Cardiac fibroblast (primary cell): Measurements from ENCODE around the gene ABCD3.
A peak's percentile ranks its signal among the peaks of the same experiment; 100 is the strongest.

Source experiments
- DNase-seq, 2 donors: peaks; one replicate each; pipeline versions ENCODE4 v3.0.0 to v3.0.0-alpha.2; 2010; ENCODE audit warnings: low read depth in 2 of 2
- H3K4me3 ChIP-seq, 2 donors: replicated peaks in 1 of 2; 1 replicate in 1 of 2; 2 replicates in 1 of 2; pipeline ENCODE4 v1.5.1; 2011; ENCODE audit warnings: low read depth in 2 of 2, low read length in 2 of 2, mild to moderate bottlenecking in 2 of 2, moderate library complexity in 1 of 2
- TF ChIP-seq, protein P1 (sequence below): IDR thresholded peaks from one replicate; pipeline ENCODE4 v1.5.1; 2011; ENCODE audit warnings: low read depth, mild to moderate bottlenecking, low read length, inconsistent platforms

The ABCD3 gene

DNA sequence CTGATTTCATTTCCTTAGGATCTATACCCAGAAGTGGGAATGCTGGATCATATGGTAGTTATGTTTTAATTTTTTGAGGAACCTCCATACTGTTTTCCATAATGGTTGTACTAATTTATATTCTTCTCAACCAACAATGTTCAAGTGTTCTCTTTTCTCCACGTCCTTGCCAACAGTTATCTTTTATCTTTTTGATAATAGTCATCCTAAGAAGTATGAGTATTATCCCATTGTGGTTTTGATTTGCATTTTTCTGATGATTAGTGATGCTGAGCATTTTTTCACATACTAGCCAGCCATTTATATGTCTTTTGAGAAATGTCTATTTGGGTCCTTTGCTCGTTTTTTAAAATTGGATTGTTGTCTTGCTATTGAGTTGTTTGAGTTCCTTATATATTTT is 38.5 kb downstream of the ABCD3 start:
- DNase-seq = no peak
- TF ChIP-seq, protein P1, sequence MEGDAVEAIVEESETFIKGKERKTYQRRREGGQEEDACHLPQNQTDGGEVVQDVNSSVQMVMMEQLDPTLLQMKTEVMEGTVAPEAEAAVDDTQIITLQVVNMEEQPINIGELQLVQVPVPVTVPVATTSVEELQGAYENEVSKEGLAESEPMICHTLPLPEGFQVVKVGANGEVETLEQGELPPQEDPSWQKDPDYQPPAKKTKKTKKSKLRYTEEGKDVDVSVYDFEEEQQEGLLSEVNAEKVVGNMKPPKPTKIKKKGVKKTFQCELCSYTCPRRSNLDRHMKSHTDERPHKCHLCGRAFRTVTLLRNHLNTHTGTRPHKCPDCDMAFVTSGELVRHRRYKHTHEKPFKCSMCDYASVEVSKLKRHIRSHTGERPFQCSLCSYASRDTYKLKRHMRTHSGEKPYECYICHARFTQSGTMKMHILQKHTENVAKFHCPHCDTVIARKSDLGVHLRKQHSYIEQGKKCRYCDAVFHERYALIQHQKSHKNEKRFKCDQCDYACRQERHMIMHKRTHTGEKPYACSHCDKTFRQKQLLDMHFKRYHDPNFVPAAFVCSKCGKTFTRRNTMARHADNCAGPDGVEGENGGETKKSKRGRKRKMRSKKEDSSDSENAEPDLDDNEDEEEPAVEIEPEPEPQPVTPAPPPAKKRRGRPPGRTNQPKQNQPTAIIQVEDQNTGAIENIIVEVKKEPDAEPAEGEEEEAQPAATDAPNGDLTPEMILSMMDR = no peak
- H3K4me3 ChIP-seq = no peak overlapping the region

DNA sequence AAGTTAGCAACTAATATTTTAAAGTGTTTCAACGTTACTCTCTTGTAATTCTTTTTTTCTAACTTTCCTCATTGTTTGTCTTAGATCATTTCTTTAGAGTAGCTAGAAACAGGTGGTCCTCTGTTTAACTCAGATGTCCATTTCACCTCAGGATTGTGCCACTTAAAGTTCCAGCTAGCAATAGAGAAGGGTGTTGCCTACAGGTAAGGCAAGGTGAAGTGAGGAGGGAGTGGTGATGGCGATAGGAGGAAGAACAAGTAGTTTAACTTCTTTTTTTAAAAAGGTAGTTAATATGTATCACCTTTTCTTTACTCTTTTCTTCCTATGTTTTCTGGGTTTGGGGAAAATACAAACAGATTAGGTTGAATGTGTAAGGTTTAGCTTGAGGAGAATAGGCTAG is 44.4 kb downstream of the ABCD3 start:
- no peak for DNase-seq
- TF ChIP-seq, protein P1 = no peak
- no peak overlapping the region for H3K4me3 ChIP-seq

GRCh38 chr1:94463056-94463764 is 45.0 kb downstream of the ABCD3 start:
- no peak for DNase-seq
- H3K4me3 ChIP-seq = no peak overlapping the region
- TF ChIP-seq, protein P1 = no peak

DNA sequence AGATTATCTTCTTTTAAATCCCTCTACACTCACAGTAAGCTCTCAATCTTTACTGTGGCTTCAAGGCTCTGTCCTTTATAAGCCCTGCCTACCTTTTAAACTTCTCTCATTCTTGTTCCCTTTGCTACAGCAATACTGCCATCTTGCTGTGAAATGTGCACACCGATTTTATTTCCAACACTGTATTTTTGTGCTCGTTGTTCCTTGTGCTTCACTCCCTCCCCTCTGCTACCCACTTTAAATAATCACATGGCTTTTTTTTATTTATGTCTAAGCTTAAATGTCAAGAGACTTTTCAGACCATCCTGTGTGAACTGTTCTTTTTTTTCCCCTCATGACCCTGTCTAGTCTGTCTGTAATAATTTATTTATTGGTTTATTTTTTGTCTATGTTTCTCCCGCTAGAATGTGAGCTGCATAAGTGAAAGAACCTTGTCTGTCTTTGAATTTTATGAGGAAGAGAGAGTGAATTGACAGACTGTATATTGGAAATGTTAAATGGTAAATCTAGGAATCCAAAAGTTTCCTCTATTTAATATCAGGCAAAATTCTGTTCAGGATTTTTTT is 45.7 kb downstream of the ABCD3 start:
- DNase-seq = peak; percentile 76 to 79
- TF ChIP-seq, protein P1 = peak; percentile 64
- no peak overlapping the region for H3K4me3 ChIP-seq

DNA sequence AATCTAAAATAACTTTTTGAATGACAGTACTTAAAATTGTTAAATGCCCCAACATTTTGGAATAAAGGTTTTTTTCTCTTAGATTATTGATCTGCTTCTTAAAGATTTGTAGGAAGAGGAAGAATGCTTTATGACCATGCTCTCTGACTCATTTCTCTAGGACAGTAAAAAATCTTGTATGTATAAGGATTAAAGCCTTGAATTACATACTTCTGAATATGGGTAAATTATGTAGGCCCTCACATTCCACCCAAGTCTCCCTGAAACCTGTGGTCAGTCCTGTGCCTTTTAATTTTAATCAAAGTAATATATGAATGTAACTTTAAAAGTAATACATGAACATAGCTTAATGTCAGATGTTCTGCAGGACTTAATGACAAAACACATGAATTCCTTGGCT is 50.5 kb downstream of the ABCD3 start:
- no peak for DNase-seq
- TF ChIP-seq, protein P1 = no peak
- H3K4me3 ChIP-seq = no peak overlapping the region

DNA sequence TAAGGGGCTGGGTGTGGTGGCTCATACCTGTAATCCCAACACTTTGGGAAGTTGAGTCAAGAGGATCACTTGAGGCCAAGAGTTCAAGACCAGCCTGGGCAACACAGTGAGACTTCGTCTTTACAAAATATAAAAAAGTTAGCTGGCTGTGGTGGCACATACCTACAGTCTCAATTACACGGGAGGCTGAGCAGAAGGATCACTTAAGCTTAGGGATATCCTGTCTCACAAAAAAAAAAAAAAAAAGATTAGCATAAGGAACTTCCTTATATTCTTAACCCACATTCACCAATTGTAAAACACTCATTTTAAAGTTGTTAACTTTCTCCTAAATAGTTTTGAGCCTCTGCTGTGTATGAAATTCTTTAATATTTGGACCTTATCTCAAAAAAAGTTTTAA is 53.1 kb downstream of the ABCD3 start:
- DNase-seq = no peak
- TF ChIP-seq, protein P1 = no peak
- no peak overlapping the region for H3K4me3 ChIP-seq
